PC-9 (cell line): Measurements from ENCODE around the gene MAP2K4.

Experiments used
- CTCF ChIP-seq: fragments of 200-600 bp; sonication (generic); conservative IDR thresholded peaks from 2 replicates; pipeline ENCODE4 v1.6.1; 2017; ENCODE audit warnings: mixed run types, antibody characterized with exemption, mild to moderate bottlenecking, moderate library complexity
- EZH2 ChIP-seq: fragments of 200-600 bp; sonication (generic); IDR thresholded peaks from 2 replicates; pipeline ENCODE4 v1.8.0; 2017; ENCODE audit warnings: antibody characterized with exemption, low read depth

- no peak for TF ChIP-seq CTCF
- TF ChIP-seq EZH2, result no peak
These were observed 61.0 kb downstream of the MAP2K4 start for GRCh38 chr17:12081720-12082119.
